A549 (cell line): ENCODE measurements around the gene SORL1. TPM values are rescaled to one million over a fixed set of nuclear protein-coding genes. Genes with fewer than 3 reads are reported as not detected.

Experiments used
- ATAC-seq, 2 experiments: fragments of 200-7000 bp in 1 of 2; fragments of >200 bp in 1 of 2; cut with Nextera tagmentation in 1 of 2; cut with Tn5 transposase in 1 of 2; 3 replicates each; pipeline versions ENCODE4 v1.8.0 to v1.9.1; 2018 to 2020; ENCODE audit warnings: mild to moderate bottlenecking in 1 of 2, moderate library complexity in 1 of 2
- CTCF ChIA-PET: fragments of 300-600 bp; sonication (Branson Sonifier 250); formaldehyde crosslinking; extraction: SDS; loops from one replicate; lab custom pipeline; 2021; ENCODE audit warnings: antibody characterized with exemption, inconsistent platforms; lab: Yijun Ruan, JAX
- POLR2A ChIA-PET: fragments of 350-600 bp; formaldehyde crosslinking; extraction: SDS; loops from one replicate; lab custom pipeline; 2021; ENCODE audit warnings: antibody characterized with exemption, inconsistent platforms; lab: Yijun Ruan, JAX
- DNase-seq, 2 experiments: peaks; one replicate each; pipeline versions ENCODE4 v3.0.0 to v3.0.0-alpha.2; 2011 to 2016; ENCODE audit warnings: low read depth in 1 of 2, low spot score in 1 of 2
- FAIRE-seq: peaks from 2 replicates; lab custom pipeline; 2011; peaks lifted over from hg19 to GRCh38; lab: Jason Lieb, UNC
- H3K27ac ChIP-seq, 2 experiments: fragments of >200 bp; sonication (Bioruptor Twin); formaldehyde crosslinking; 3 replicates each; pipeline ENCODE4 v1.5.1; 2016 to 2017
- H3K4me1 ChIP-seq: fragments of >200 bp; sonication (Bioruptor Twin); formaldehyde crosslinking; 3 replicates; pipeline ENCODE4 v1.6.1; 2016
- H3K4me2 ChIP-seq: fragments of >200 bp; sonication (Bioruptor Twin); formaldehyde crosslinking; 3 replicates; pipeline ENCODE4 v1.6.1; 2016
- H3K4me3 ChIP-seq: fragments of >200 bp; sonication (Bioruptor Twin); formaldehyde crosslinking; 3 replicates; pipeline ENCODE4 v1.5.1; 2016
- H3K9me3 ChIP-seq: fragments of >200 bp; sonication (Bioruptor Twin); formaldehyde crosslinking; 3 replicates; pipeline ENCODE4 v1.6.1; 2016
- BCL3 ChIP-seq: fragments of >200 bp; sonication (Bioruptor Twin); formaldehyde crosslinking; IDR thresholded peaks from 3 replicates; pipeline ENCODE4 v1.6.1; 2016
- CBX8 ChIP-seq: fragments of 200-600 bp; sonication (generic); IDR thresholded peaks from 2 replicates; pipeline ENCODE4 v1.6.1; 2016
- EHMT2 ChIP-seq: fragments of 200-600 bp; sonication (generic); IDR thresholded peaks from 2 replicates; pipeline ENCODE4 v1.6.1; 2016; ENCODE audit warnings: antibody characterized with exemption, low read depth, mild to moderate bottlenecking, moderate library complexity
- FOSL2 ChIP-seq, 2 experiments: fragments of 450-650 bp in 1 of 2; fragments of >200 bp in 1 of 2; sonication (Bioruptor Twin) in 1 of 2; formaldehyde crosslinking; IDR thresholded peaks; 2 replicates each; pipeline versions ENCODE4 v1.5.0 to v1.6.1; 2016 to 2020; ENCODE audit warnings: mild to moderate bottlenecking in 1 of 2, moderate library complexity in 1 of 2
- FOXS1 ChIP-seq: fragments of 250-450 bp; sonication (Bioruptor Pico); IDR thresholded peaks from 2 replicates; pipeline ENCODE4 v1.5.0; 2020; ENCODE audit warnings: mild to moderate bottlenecking, moderate library complexity
- GATA3 ChIP-seq: IDR thresholded peaks from 2 replicates; pipeline ENCODE4 v1.6.1; 2012; ENCODE audit warnings: borderline replicate concordance
- HDAC2 ChIP-seq: fragments of 200-600 bp; sonication (generic); IDR thresholded peaks from 2 replicates; pipeline ENCODE4 v1.6.1; 2016
- HEYL ChIP-seq: fragments of 250-450 bp; sonication (Bioruptor Pico); IDR thresholded peaks from 2 replicates; pipeline ENCODE4 v1.8.0; 2021; ENCODE audit warnings: mild to moderate bottlenecking, moderate library complexity
- JUNB ChIP-seq: fragments of >200 bp; sonication (Bioruptor Twin); formaldehyde crosslinking; IDR thresholded peaks from 2 replicates; pipeline ENCODE4 v1.6.1; 2016
- KDM5A ChIP-seq: fragments of 200-600 bp; sonication (generic); IDR thresholded peaks from 2 replicates; pipeline ENCODE4 v1.6.1; 2016; ENCODE audit warnings: antibody characterized with exemption, mild to moderate bottlenecking
- NR3C1 ChIP-seq: fragments of >200 bp; sonication (Bioruptor Twin); formaldehyde crosslinking; IDR thresholded peaks from 3 replicates; pipeline ENCODE4 v1.6.1; 2017
- PBX3 ChIP-seq: IDR thresholded peaks from 2 replicates; pipeline ENCODE4 v1.6.1; 2012
- RAD21 ChIP-seq, 2 experiments: fragments of >200 bp in 1 of 2; sonication (Bioruptor Twin) in 1 of 2; formaldehyde crosslinking in 1 of 2; IDR thresholded peaks in 1 of 2; conservative IDR thresholded peaks in 1 of 2; 2 replicates in 1 of 2; 3 replicates in 1 of 2; pipeline ENCODE4 v1.6.1; 2012 to 2018; ENCODE audit warnings: inconsistent platforms in 1 of 2
- REST ChIP-seq: fragments of 200-600 bp; sonication (generic); IDR thresholded peaks from 2 replicates; pipeline ENCODE4 v1.6.1; 2016; ENCODE audit warnings: antibody characterized with exemption, mild to moderate bottlenecking, moderate library complexity
- TFCP2L1 ChIP-seq: fragments of 250-450 bp; sonication (Bioruptor Pico); IDR thresholded peaks from 2 replicates; pipeline ENCODE4 v1.5.0; 2021; ENCODE audit warnings: mild to moderate bottlenecking
- TP53 ChIP-seq: fragments of 250-450 bp; sonication (Bioruptor Pico); IDR thresholded peaks from 2 replicates; pipeline ENCODE4 v1.5.0; 2021; ENCODE audit warnings: mild to moderate bottlenecking, moderate library complexity
- USF2 ChIP-seq: fragments of 450-650 bp; IDR thresholded peaks from 2 replicates; pipeline ENCODE4 v1.6.1; 2014; ENCODE audit warnings: antibody characterized with exemption
- ZC3H11A ChIP-seq: fragments of 450-650 bp; IDR thresholded peaks from 2 replicates; pipeline ENCODE4 v1.6.1; 2014; ENCODE audit warnings: antibody characterized with exemption, mild to moderate bottlenecking
- ZSCAN20 ChIP-seq: fragments of 250-450 bp; sonication (Bioruptor Pico); IDR thresholded peaks from 2 replicates; pipeline ENCODE4 v1.8.0; 2022; ENCODE audit warnings: mild to moderate bottlenecking, moderate library complexity
- WGBS: methylation state at CpG from one replicate; pipeline ENCODE4 v1.1.6; 2017; ENCODE audit errors: missing lambda C conversion rate; 5-methylcytosine and 5-hydroxymethylcytosine counted together
- polyA plus RNA-seq, 4 experiments: library from polyadenylated mRNA; depleted of rRNA in 3 of 4; stranded (reverse); fragments of >200 nt; fragmentation: RNase III in 1 of 4; extraction: RNeasy Plus Mini Kit Qiagen cat#74134 plus additional on column Dnase treatment in 1 of 4; gene quantifications; 2 replicates in 3 of 4; 3 replicates in 1 of 4; pipeline ENCODE4 v1.2.3, GENCODE V29; 2011 to 2017

SORL1 gene
- polyA plus RNA-seq, 2 of the 4 experiments (the other 2 are of a cell fraction), result 0.45 to 3.8 TPM

- TF ChIP-seq REST (no peak), RAD21 (conservative IDR thresholded peaks at IDR 0.05 in 1 of 2, IDR thresholded peaks at IDR 0.05 in 1 of 2) (no peak), HEYL (CRISPR knock-in tag) (no peak), CBX8 (no peak), PBX3 (no peak)
Measured at GRCh38 chr11:121615501-121615900, 163.4 kb downstream of the SORL1 start (continued).

GRCh38 chr11:121618516-121618915, 166.4 kb downstream of the SORL1 start:
- DNase-seq (no peak), ATAC-seq (no peak), FAIRE-seq (no peak)
- TF ChIP-seq TP53 (CRISPR knock-in tag) (no peak), FOSL2 (IDR thresholded peaks at IDR 0.05) (no peak), FOSL2 (CRISPR knock-in tag; IDR thresholded peaks at IDR 0.05) (no peak), NR3C1 (no peak), KDM5A (no peak), PBX3 (no peak), TFCP2L1 (CRISPR knock-in tag) (no peak), BCL3 (no peak), ZC3H11A (no peak), HDAC2 (no peak), USF2 (no peak), RAD21 (conservative IDR thresholded peaks at IDR 0.05 in 1 of 2, IDR thresholded peaks at IDR 0.05 in 1 of 2) (no peak), EHMT2 (no peak), JUNB (no peak), FOXS1 (CRISPR knock-in tag) (no peak), GATA3 (no peak), ZSCAN20 (no peak)
- H3K9me3 ChIP-seq, result no peaks in the 10 kb centered on the region
- 81% methylated on average over 8 of the region's 8 CpGs for whole genome bisulfite sequencing
- H3K4me1 ChIP-seq, result no peaks in the 10 kb centered on the region
- POLR2A ChIA-PET, result no interaction called here
- no peak overlapping the region for H3K27ac ChIP-seq
- H3K4me2 ChIP-seq, result no peak overlapping the region
- no peak overlapping the region for H3K4me3 ChIP-seq
- CTCF ChIA-PET, result no interaction called here
